Kidney epithelial cell (primary cell): ENCODE results near the gene CLSTN2. TPM values are rescaled to one million over a fixed set of nuclear protein-coding genes. Genes with fewer than 3 reads are reported as not detected.

ENCODE experiments used
- DNase-seq: peaks from one replicate; pipeline ENCODE4 v3.0.0-alpha.2; 2010; ENCODE audit warnings: low read depth
- H3K27me3 ChIP-seq: 2 replicates; pipeline ENCODE4 v1.6.0; 2011; ENCODE audit warnings: low read length; ENCODE audit not compliant: control insufficient read depth, insufficient read depth
- H3K36me3 ChIP-seq: 2 replicates; pipeline ENCODE4 v1.5.1; 2011; ENCODE audit warnings: low read length; ENCODE audit not compliant: control insufficient read depth, insufficient read depth
- H3K4me3 ChIP-seq: 2 replicates; pipeline ENCODE4 v1.5.1; 2011; ENCODE audit warnings: low read depth, mild to moderate bottlenecking, control low read depth, low read length
- total RNA-seq: library from RNA; depleted of rRNA; stranded (reverse); fragments of >200 nt; gene quantifications from 2 replicates; pipeline ENCODE4 v1.2.3, GENCODE V29; 2015
- TF ChIP-seq, protein P1 (sequence below): IDR thresholded peaks from 2 replicates; pipeline ENCODE4 v1.5.1; 2011; ENCODE audit warnings: mild to moderate bottlenecking, moderate library complexity, low read length, control low read depth, inconsistent platforms; ENCODE audit not compliant: insufficient read depth, poor library complexity, severe bottlenecking

The CLSTN2 gene
- total RNA-seq, 1 donor from 2014 or later = 10.9 TPM

DNA sequence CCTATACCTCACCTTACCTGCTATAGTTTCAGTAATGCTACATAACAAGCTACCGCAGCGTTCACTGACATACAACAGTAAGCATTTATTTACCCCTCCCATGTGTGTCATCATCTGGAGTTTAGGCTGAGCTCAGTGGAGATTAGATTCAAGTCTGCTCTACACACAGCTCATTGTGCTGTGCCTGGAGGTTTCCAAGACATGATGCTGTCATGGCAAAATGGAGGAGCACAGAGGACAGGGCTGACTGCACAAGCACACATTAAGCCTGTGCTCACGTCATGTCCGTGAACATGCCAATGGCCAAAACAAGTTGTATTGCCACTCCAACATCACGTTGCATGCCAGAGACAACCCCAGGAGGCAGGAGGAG, 409.1 kb downstream of the CLSTN2 start:
- H3K27me3 ChIP-seq = no peaks in the 10 kb centered on the region
- no peaks in the 10 kb centered on the region for H3K36me3 ChIP-seq
- TF ChIP-seq, protein P1, sequence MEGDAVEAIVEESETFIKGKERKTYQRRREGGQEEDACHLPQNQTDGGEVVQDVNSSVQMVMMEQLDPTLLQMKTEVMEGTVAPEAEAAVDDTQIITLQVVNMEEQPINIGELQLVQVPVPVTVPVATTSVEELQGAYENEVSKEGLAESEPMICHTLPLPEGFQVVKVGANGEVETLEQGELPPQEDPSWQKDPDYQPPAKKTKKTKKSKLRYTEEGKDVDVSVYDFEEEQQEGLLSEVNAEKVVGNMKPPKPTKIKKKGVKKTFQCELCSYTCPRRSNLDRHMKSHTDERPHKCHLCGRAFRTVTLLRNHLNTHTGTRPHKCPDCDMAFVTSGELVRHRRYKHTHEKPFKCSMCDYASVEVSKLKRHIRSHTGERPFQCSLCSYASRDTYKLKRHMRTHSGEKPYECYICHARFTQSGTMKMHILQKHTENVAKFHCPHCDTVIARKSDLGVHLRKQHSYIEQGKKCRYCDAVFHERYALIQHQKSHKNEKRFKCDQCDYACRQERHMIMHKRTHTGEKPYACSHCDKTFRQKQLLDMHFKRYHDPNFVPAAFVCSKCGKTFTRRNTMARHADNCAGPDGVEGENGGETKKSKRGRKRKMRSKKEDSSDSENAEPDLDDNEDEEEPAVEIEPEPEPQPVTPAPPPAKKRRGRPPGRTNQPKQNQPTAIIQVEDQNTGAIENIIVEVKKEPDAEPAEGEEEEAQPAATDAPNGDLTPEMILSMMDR = no peak
- DNase-seq = no peak
- no peak overlapping the region for H3K4me3 ChIP-seq

DNA sequence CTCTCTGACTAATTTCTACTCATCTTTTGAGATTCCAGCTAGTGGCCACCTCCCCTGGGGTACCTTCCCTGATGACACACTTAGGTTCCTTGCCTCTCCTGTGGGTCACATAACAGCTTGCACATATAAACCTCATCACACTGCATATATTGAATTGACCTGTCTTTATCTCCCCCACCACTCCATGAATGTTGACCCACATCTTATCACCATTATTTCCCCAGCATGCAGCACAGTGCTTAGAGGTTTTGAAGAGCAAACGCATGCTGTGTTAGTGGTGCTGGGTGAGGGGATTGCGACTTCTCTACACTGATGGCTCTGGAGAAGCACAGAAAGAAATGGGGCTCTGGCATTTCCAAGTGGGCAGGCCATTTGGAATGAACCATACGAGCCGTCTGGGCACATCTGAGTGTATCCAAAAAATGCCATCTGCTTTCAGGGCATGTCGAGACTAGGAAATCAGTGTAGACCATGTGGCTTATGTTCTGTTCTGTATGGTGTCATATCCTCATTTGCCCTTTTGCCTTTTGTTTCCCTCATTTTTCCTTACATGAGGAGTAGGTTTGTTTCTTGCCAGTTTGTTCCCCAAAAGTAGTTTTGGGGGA, 409.7 kb downstream of the CLSTN2 start:
- TF ChIP-seq, protein P1 = no peak
- no peaks in the 10 kb centered on the region for H3K27me3 ChIP-seq
- no peak overlapping the region for H3K4me3 ChIP-seq
- no peaks in the 10 kb centered on the region for H3K36me3 ChIP-seq
- no peak for DNase-seq

DNA sequence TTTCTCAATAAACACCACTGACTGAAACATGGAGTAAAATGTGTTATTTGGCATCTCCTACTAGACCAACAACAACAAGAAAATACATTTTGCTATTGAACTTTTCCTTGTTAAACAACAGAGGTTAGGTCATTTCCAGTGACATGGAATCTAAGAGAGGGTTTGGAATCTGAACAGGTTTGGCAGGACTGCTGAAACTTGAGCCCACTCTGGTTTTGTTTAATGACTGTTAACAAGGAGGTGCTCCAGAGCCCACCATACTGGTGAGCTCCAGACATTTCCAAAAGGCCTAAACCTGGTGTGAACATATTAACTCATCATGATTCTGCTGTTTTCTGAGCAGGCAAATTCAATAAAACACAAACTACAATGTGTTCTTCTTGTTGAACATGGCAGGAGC, 412.2 kb downstream of the CLSTN2 start:
- Histone ChIP-seq H3K36me3 (no peaks in the 10 kb centered on the region), H3K4me3 (no peak overlapping the region), H3K27me3 (no peaks in the 10 kb centered on the region)
- DNase-seq = no peak
- TF ChIP-seq, protein P1 = no peak

DNA sequence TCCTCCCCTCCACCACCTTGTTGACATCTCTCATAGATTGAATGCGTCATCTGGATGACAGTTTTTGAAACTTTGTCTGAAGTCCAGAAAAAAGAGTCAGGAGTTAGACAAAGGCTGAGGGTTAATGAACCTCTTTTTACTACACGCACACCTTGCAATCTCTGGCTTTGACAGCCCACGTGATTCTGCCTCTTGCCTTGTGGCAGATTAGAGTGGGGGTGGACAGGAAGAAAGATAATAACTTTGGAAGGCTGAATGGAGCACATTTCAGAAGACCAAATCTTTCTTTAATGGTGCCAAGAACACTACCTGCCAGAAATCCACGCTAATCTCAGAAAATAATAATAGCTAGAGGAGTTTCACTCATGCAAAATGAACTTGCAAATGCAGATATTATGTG, 415.0 kb downstream of the CLSTN2 start:
- TF ChIP-seq, protein P1 = no peak
- Histone ChIP-seq H3K4me3 (no peak overlapping the region), H3K36me3 (no peaks in the 10 kb centered on the region), H3K27me3 (no peaks in the 10 kb centered on the region)
- DNase-seq = no peak

DNA sequence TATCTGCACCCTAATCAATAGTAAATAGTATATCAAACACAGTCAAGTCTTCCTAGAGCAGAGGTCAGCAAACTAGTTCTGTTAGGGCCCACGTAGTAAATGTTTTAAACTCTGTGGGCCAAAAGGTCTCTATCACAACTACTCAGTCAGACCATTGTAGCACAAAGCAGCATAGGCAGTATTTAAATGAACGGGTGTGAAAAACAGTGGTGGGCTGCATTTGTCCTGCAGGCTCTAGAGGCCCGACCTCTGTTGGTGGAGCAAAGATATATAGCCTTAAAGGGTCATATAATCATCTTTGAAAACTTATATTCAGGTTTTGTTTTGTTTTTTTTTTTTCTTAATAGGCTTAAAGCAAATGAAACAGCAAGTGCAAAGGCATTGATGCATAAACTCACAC, 416.5 kb downstream of the CLSTN2 start:
- TF ChIP-seq, protein P1 = no peak
- H3K36me3 ChIP-seq = no peaks in the 10 kb centered on the region
- no peak overlapping the region for H3K4me3 ChIP-seq
- H3K27me3 ChIP-seq = no peaks in the 10 kb centered on the region
- DNase-seq = no peak

DNA sequence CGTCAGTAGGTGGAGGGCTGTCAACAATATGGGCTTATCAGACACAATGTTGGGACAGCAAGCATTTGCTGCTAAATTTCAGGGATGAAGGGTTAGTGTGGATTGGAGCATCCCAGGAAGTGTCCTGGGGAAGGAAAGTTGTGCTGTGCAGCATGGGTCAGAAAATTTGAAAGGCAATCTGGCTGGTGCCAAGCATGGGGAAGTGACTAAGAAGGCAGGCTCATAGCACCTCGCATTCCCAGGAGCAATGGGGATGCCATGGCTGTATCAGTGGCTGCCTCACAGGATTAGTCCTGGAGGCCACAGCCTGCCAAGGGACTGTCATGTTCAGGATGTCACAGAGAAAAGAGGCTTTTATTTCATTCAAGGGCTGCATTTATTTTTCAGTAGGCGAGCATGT, 420.5 kb downstream of the CLSTN2 start:
- TF ChIP-seq, protein P1 = no peak
- Histone ChIP-seq H3K4me3 (no peak overlapping the region), H3K27me3 (no peaks in the 10 kb centered on the region), H3K36me3 (no peaks in the 10 kb centered on the region)
- DNase-seq = no peak
